Measurements from ENCODE around the gene VASP.

VASP gene

DNA sequence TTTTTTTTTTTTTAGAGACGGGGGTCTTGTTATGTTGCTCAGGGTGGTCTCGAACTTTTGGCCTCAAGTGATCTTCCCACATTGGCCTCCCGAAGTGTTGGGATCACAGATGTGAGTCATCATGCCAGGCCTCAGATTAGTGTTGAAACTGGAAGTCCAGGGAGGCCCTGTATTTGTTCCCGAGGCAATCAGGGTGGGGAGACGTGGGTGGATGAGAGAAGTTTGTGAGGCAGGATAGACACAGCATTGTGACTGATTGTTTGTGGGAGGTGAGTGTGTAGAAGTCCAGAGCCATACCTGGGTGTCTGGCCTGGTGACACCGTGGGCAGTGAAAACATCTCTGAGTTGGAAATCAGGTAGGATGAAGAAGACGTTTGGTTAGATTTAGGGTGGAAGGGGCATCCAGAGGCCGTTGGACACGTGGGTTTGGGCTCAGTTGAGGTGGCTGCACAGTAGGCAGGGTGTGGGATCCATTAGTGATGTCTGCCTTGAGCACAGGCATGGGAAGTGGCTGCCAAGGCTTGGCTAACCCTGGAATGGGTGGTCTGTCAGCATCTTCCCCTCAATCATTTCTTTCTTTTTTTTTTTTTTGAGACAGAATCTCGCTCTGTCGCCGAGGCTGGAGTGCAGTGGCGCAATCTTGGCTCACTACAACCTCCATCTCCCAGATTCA is 22.9 kb upstream of the VASP start:
- Histone ChIP-seq H3K4me3 (ENCODE audit: insufficient read depth, low read depth, low read length) (no peak overlapping the region), H3K27ac (ENCODE audit: insufficient read depth, low read depth, low read length, poor library complexity, severe bottlenecking) (no peak overlapping the region), H3K9me3 (ENCODE audit: control insufficient read depth, low read length) (no peaks in the 10 kb centered on the region), H3K4me1 (ENCODE audit: control insufficient read depth, insufficient read depth, low read length) (no peaks in the 10 kb centered on the region), H3K27me3 (ENCODE audit: control insufficient read depth, insufficient read depth, low read length, poor library complexity, severe bottlenecking) (no peaks in the 10 kb centered on the region), H3K36me3 (ENCODE audit: control insufficient read depth, insufficient read depth, low read length) (no peaks in the 10 kb centered on the region)
- WGBS, 2 experiments = 90 to 91% methylated on average over 13 of the region's 13 CpGs

DNA sequence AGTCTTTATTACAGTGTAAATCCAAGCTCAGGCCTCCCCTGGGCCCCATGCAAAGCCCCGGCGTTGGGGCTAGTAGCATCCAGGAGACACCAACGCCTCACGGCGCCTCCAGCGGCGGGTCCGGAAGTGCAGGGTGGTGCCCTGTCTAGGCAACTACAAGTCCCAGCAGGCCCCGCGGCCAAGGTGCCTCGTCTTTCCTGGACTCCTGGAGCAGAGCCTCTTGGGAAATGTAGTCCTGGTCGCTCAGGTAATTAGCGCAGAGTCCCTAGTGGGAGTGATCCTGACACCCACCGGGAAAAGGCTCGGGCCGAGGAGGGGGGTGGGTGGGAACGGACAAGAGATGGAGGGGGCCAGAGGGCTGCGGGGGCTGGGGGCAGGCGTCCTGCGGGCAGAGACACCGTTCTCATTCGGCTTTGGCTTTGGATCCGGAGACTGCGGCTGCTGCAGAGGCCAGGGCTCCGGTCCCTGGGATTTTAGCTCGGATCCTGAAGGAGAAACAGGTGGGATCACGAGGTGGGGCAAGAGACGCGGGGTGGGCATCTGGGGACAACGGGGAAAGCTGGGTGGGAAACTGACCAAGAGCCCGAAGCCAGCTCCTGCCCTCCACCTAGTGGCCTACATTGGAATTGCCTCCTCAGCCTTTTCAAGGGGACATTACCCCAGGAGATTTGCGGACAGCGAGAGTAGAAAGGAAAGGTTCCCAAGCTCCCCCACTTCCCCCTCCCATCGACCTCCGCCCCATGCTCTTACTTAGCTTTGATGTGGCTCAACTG is 21.8 kb upstream of the VASP start:
- Histone ChIP-seq H3K4me3 (ENCODE audit: insufficient read depth, low read depth, low read length) (peak overlapping the region; percentile 48), H3K4me1 (ENCODE audit: control insufficient read depth, insufficient read depth, low read length) (no peaks in the 10 kb centered on the region), H3K36me3 (ENCODE audit: control insufficient read depth, insufficient read depth, low read length) (no peaks in the 10 kb centered on the region), H3K27me3 (ENCODE audit: control insufficient read depth, insufficient read depth, low read length, poor library complexity, severe bottlenecking) (no peaks in the 10 kb centered on the region), H3K27ac (ENCODE audit: insufficient read depth, low read depth, low read length, poor library complexity, severe bottlenecking) (peak overlapping the region; percentile 62), H3K9me3 (ENCODE audit: control insufficient read depth, low read length) (no peaks in the 10 kb centered on the region)
- 3% methylated on average over 35 of the region's 35 CpGs for WGBS, 2 experiments

DNA sequence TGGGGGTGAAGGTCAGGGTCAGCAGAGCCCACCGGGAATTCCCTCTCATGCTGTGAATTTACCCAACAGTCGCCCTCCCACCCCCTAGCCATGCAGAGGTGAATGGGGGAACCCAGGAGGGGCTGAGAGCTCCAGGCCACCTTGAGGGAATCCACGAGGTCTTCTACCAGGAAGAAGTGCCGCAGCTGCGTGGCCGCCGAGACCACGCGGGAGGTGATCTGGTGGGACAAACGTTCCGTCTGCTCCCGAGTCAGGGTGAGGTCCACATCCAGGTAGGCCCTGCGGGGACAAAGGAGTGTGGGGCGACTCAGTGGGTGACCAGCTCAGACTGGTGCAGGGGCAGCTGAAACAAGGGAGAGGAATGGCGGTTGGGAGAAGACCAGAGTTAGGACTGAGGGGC is 18.6 kb upstream of the VASP start:
- H3K27me3 ChIP-seq (ENCODE audit: control insufficient read depth, insufficient read depth, low read length, poor library complexity, severe bottlenecking) = no peaks in the 10 kb centered on the region
- WGBS, 2 experiments = 94 to 95% methylated on average over 15 of the region's 15 CpGs

DNA sequence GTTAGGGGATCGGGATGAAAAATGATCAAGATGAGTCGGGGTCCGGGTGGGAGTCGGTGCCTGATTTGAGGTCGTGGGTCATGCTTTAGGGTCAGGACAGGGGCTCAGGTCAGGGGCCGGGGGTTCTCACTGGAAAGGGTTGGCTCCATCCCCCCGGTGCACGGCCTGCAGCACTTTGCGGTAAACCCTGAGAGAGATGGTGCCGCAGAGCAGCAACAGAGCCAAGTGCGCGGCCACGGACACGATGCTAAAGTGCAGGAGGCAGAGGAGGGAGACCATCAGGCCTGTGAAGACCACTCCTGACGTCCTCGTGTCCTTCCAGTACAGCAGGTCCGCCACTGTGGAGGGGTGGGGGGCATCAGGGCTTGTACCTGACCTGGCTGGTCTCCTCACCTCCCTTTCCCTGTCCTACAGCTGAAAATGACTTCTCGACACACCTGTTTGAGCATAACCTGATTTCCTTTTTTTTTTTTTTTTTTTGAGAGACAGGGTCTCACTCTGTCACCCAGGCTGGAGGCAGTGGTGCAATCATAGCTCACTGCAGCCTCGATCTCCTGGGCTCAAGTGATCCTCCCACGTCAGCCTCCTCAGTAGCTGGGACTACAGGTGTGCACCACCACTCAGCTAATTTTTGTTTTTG is 17.9 kb upstream of the VASP start:
- H3K36me3 ChIP-seq (ENCODE audit: control insufficient read depth, insufficient read depth, low read length) = no peaks in the 10 kb centered on the region
- no peak overlapping the region for H3K27ac ChIP-seq (ENCODE audit: insufficient read depth, low read depth, low read length, poor library complexity, severe bottlenecking)
- no peak overlapping the region for H3K4me3 ChIP-seq (ENCODE audit: insufficient read depth, low read depth, low read length)
- H3K9me3 ChIP-seq (ENCODE audit: control insufficient read depth, low read length) = no peaks in the 10 kb centered on the region
- H3K4me1 ChIP-seq (ENCODE audit: control insufficient read depth, insufficient read depth, low read length) = no peaks in the 10 kb centered on the region
- no peaks in the 10 kb centered on the region for H3K27me3 ChIP-seq (ENCODE audit: control insufficient read depth, insufficient read depth, low read length, poor library complexity, severe bottlenecking)
- 93 to 95% methylated on average over 20 of the region's 20 CpGs for WGBS, 2 experiments

More for the DNA sequence above, 18.6 kb upstream of the VASP start:
- Histone ChIP-seq H3K36me3 (ENCODE audit: control insufficient read depth, insufficient read depth, low read length) (no peaks in the 10 kb centered on the region), H3K4me3 (ENCODE audit: insufficient read depth, low read depth, low read length) (no peak overlapping the region), H3K4me1 (ENCODE audit: control insufficient read depth, insufficient read depth, low read length) (no peaks in the 10 kb centered on the region), H3K27ac (ENCODE audit: insufficient read depth, low read depth, low read length, poor library complexity, severe bottlenecking) (no peak overlapping the region), H3K9me3 (ENCODE audit: control insufficient read depth, low read length) (no peaks in the 10 kb centered on the region)

DNA sequence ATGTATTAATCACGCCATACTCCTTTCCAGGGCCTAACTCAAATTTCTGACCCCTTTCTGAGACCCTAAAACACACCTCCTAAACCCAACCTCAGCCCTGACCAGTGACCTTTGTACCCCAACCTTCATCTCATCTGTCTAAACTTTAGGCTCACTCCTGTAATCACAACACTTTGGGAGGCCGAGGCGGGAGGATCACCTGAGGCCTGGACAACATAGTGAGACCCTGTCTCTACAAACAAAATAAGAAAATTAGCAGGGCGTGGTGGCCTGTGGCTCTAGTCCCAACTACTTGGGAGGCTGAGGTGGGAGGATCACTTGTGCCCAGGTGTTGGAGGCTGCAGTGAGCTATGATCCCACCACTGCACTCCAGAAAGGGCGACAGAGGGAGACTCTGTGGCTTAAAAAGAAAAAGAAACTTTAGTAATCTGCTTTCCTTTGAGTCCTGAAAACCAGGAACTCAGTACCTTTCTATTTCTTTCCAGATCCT is 15.1 kb upstream of the VASP start:
- H3K27me3 ChIP-seq (ENCODE audit: control insufficient read depth, insufficient read depth, low read length, poor library complexity, severe bottlenecking) = peaks cover 12% of the 10 kb centered on the region
- peak overlapping the region; percentile 62 for H3K4me3 ChIP-seq (ENCODE audit: insufficient read depth, low read depth, low read length)
- no peaks in the 10 kb centered on the region for H3K9me3 ChIP-seq (ENCODE audit: control insufficient read depth, low read length)
- H3K4me1 ChIP-seq (ENCODE audit: control insufficient read depth, insufficient read depth, low read length) = peaks cover under 1% of the 10 kb centered on the region
- no peak overlapping the region for H3K27ac ChIP-seq (ENCODE audit: insufficient read depth, low read depth, low read length, poor library complexity, severe bottlenecking)
- H3K36me3 ChIP-seq (ENCODE audit: control insufficient read depth, insufficient read depth, low read length) = no peaks in the 10 kb centered on the region
- WGBS, 2 experiments = 89 to 94% methylated on average over 5 of the region's 5 CpGs

DNA sequence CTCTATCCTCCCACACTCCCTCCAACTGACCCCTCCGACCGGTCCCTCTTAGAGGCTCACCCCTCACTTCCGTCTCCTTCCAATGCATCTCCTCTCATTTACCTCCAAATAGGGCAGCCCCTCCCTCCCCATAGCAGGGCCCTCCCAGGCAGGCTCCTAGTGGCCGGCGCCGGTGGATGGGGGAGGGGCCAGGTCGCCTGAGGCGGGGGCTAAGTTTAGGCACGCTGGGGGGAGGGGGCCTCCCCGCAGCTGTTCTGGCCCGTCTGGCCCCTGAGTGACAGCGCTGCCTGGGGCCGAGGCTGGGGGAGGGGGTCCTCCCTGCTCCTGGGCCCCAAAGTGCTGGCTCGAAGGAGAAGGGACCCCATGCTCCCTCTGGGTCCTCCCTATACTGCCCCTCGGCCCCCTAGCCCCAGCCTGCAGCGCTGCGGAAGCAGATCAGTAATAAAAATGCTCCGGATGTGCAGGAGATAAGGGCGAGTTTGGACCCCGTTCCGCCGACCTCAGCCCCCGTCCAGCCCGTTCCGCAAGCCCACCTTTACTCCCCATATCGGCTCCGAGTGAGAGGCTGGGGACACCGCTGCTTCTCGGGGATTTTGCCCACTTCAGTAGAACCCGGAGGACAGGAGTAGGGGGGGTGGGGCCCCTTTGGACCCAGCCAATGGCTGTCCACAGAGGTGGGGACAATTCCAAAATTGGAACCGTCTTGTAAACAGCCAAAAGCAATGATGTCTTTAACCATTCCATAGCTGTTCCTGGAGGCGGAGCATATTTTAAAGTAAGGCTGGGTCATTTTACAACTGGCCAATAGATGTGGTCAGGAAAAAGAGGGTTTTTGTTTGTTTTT is 14.4 kb upstream of the VASP start:
- WGBS, 2 experiments = 1% methylated on average over 32 of the region's 32 CpGs
- H3K4me1 ChIP-seq (ENCODE audit: control insufficient read depth, insufficient read depth, low read length) = peaks cover 4% of the 10 kb centered on the region
- no peaks in the 10 kb centered on the region for H3K36me3 ChIP-seq (ENCODE audit: control insufficient read depth, insufficient read depth, low read length)
- H3K27me3 ChIP-seq (ENCODE audit: control insufficient read depth, insufficient read depth, low read length, poor library complexity, severe bottlenecking) = peaks cover 19% of the 10 kb centered on the region
- H3K27ac ChIP-seq (ENCODE audit: insufficient read depth, low read depth, low read length, poor library complexity, severe bottlenecking) = peak overlapping the region; percentile 56
- no peaks in the 10 kb centered on the region for H3K9me3 ChIP-seq (ENCODE audit: control insufficient read depth, low read length)
- H3K4me3 ChIP-seq (ENCODE audit: insufficient read depth, low read depth, low read length) = peak overlapping the region; percentile 62

DNA sequence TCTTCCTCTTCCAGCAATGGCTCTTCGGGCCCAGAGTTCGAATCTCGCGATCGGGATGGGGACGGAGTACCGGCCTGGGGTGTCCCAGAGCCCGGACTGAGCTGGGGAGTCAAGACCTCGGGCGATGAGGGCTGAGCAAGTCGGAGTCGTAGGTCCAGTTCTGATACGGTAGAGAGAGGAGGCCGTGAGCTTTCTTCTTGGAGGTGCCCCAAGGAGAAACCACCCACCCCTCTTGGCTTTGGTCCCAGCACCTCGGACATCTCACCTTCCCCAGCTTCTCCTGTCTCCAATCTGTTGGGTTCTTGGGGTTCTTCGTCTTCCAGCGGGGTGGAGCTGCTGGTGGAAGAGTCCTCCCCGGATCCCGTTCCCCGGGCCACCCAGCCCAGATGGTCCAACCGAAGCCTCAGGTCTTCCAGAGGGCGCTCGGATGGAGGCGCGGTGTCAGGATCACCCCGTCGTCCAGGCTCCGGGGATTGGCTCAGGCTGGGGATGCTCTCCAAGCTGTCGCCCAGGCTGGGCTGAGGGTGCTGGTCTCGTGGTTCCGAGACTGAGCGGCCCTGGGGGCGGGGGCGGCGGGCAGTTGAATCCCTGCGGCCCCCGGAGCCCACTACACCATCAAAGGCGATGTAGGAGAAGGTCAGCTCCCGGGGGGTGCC is 12.9 kb upstream of the VASP start:
- 94 to 95% methylated on average over 39 of the region's 39 CpGs for WGBS, 2 experiments
- Histone ChIP-seq H3K36me3 (ENCODE audit: control insufficient read depth, insufficient read depth, low read length) (no peaks in the 10 kb centered on the region), H3K9me3 (ENCODE audit: control insufficient read depth, low read length) (no peaks in the 10 kb centered on the region), H3K4me1 (ENCODE audit: control insufficient read depth, insufficient read depth, low read length) (peaks cover 5% of the 10 kb centered on the region), H3K4me3 (ENCODE audit: insufficient read depth, low read depth, low read length) (no peak overlapping the region), H3K27me3 (ENCODE audit: control insufficient read depth, insufficient read depth, low read length, poor library complexity, severe bottlenecking) (peaks cover 35% of the 10 kb centered on the region), H3K27ac (ENCODE audit: insufficient read depth, low read depth, low read length, poor library complexity, severe bottlenecking) (no peak overlapping the region)

DNA sequence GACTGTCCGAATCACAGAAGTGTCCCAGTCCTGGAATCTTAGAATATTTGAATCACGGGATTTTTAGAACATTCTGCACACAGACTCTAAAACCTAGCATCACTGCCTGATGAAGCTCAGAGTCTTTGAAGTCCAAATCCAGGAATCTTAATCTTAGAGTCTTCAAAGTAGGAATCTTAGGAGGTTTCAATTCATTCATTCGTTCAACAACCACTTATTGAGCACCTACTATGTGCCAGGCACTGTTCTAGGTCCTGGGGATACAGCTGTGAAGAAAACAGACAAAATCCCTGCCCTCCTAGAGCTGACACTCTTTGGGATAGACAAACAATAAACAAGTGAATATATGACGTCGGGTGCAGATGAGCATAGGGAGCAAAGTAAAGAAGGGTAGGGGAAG is 12.1 kb upstream of the VASP start:
- Histone ChIP-seq H3K27me3 (ENCODE audit: control insufficient read depth, insufficient read depth, low read length, poor library complexity, severe bottlenecking) (peaks cover 42% of the 10 kb centered on the region), H3K4me3 (ENCODE audit: insufficient read depth, low read depth, low read length) (no peak overlapping the region), H3K27ac (ENCODE audit: insufficient read depth, low read depth, low read length, poor library complexity, severe bottlenecking) (no peak overlapping the region), H3K9me3 (ENCODE audit: control insufficient read depth, low read length) (no peaks in the 10 kb centered on the region), H3K4me1 (ENCODE audit: control insufficient read depth, insufficient read depth, low read length) (peaks cover 5% of the 10 kb centered on the region), H3K36me3 (ENCODE audit: control insufficient read depth, insufficient read depth, low read length) (no peaks in the 10 kb centered on the region)
- 91% methylated on average over 5 of the region's 5 CpGs for WGBS, 2 experiments

DNA sequence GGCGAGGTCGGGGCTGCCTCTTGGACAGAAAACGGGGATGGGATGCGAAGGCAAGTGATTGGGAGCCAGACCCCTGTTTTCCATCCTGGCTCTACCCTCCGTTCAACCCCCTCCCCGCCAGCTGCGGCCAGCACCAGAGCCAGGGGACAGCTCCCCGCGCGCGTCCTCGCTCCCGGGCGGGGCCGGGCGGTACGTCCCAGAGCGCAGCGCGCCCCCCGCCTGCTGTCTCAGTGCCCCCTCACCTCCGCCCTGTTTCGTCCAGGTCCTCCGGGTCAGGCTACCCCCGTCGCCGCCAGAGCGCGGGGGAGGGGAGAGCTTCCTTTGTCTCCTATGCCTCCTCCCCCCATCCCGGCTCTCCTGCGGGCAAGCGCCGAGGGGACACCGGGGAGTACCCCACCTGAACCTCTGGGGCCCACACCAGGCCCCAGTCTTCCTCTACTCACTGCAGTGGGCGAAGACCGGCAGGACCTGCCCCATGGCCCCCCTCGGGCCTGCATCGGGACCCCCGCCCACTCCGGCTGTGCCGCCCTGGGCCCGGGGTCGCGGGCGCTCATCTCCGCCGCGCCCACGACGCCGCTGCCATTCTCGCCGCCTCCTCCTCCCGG is 10.8 kb upstream of the VASP start:
- H3K27ac ChIP-seq (ENCODE audit: insufficient read depth, low read depth, low read length, poor library complexity, severe bottlenecking) = peak overlapping the region; percentile 50
- H3K4me3 ChIP-seq (ENCODE audit: insufficient read depth, low read depth, low read length) = peak overlapping the region; percentile 74
- WGBS, 2 experiments = 0 to 1% methylated on average over 54 of the region's 54 CpGs
- no peaks in the 10 kb centered on the region for H3K9me3 ChIP-seq (ENCODE audit: control insufficient read depth, low read length)
- H3K27me3 ChIP-seq (ENCODE audit: control insufficient read depth, insufficient read depth, low read length, poor library complexity, severe bottlenecking) = peaks cover 43% of the 10 kb centered on the region
- no peaks in the 10 kb centered on the region for H3K36me3 ChIP-seq (ENCODE audit: control insufficient read depth, insufficient read depth, low read length)
- H3K4me1 ChIP-seq (ENCODE audit: control insufficient read depth, insufficient read depth, low read length) = peaks cover 5% of the 10 kb centered on the region
